Gastrocnemius medialis (tissue), 4 donors: Measurements from ENCODE around the gene ENTPD7.
"Not testable (repeated sequence)": the region's sequence is repeated elsewhere in the genome, so short reads cannot be mapped to it uniquely, and the experiment has no call there.

Experiments used
- POLR2A ChIP-seq, 2 donors: fragments of 450-650 bp; IDR thresholded peaks; one replicate each; pipeline ENCODE4 v1.6.1; 2017; ENCODE audit warnings: antibody characterized with exemption in 2 of 2, mild to moderate bottlenecking in 2 of 2, moderate library complexity in 2 of 2
- TF ChIP-seq, protein P1 (sequence below), 5 experiments: fragments of 450-650 bp in 3 of 5; fragments of 200-600 bp in 2 of 5; sonication (generic) in 2 of 5; IDR thresholded peaks in 4 of 5; conservative IDR thresholded peaks in 1 of 5; 1 replicate in 4 of 5; 2 replicates in 1 of 5; pipeline ENCODE4 v1.5.1; 2016 to 2019; ENCODE audit warnings: antibody characterized with exemption in 5 of 5, mild to moderate bottlenecking in 3 of 5, moderate library complexity in 3 of 5

DNA sequence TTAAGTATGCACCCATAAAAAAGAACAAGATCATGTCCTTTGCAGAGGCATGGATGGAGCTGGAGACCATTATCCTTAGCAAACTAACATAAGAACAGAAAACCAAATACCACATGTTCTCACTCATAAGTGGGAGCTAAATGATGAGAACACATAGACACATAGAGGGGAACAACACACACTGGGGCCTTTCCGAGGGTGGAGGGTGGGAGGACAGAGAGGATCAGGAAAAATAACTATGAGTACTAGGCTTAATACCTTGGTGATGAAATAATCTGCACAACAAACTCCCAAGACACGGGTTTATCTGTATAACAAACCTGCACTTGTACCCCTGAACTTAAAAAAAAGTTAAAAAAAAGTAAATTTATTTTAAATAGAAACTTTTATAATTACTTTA, 86.9 kb downstream of the ENTPD7 start:
- not testable (repeated sequence) for TF ChIP-seq POLR2A (IDR thresholded peaks at IDR 0.05)
- TF ChIP-seq, protein P1, sequence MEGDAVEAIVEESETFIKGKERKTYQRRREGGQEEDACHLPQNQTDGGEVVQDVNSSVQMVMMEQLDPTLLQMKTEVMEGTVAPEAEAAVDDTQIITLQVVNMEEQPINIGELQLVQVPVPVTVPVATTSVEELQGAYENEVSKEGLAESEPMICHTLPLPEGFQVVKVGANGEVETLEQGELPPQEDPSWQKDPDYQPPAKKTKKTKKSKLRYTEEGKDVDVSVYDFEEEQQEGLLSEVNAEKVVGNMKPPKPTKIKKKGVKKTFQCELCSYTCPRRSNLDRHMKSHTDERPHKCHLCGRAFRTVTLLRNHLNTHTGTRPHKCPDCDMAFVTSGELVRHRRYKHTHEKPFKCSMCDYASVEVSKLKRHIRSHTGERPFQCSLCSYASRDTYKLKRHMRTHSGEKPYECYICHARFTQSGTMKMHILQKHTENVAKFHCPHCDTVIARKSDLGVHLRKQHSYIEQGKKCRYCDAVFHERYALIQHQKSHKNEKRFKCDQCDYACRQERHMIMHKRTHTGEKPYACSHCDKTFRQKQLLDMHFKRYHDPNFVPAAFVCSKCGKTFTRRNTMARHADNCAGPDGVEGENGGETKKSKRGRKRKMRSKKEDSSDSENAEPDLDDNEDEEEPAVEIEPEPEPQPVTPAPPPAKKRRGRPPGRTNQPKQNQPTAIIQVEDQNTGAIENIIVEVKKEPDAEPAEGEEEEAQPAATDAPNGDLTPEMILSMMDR (IDR thresholded peaks at IDR 0.05 in 4 of 5, conservative IDR thresholded peaks at IDR 0.05 in 1 of 5), result not testable (repeated sequence)
